NCI-H748 treated with DMSO at 0.1 percent for 48 hours (cell line): ENCODE measurements around the gene KCND3.

ENCODE experiments used
- DNase-seq: peaks from one replicate; lab custom pipeline; 2025; lab: John Stamatoyannopoulos, UW

The KCND3 gene

GRCh38 chr1:111739925-111740765 lies 249.3 kb downstream of the KCND3 start:
- DNase-seq, result peak; percentile 75

- DNase-seq, result peak; percentile 84
These were observed 250.1 kb downstream of the KCND3 start, which contains the start of gene INKA2 for GRCh38 chr1:111739194-111739924. TSS of gene INKA2 (minus strand) at chr1:111739395. CDS start at chr1:111739242, 153 bp downstream.

- DNase-seq, result peak; percentile 82
These were observed 250.9 kb downstream of the KCND3 start for GRCh38 chr1:111738436-111739193.

GRCh38 chr1:111738133-111738435 lies 251.4 kb downstream of the KCND3 start:
- DNase-seq, result no peak

GRCh38 chr1:111737216-111738132 lies 252.0 kb downstream of the KCND3 start:
- no peak for DNase-seq

- DNase-seq, result no peak
These were observed 252.8 kb downstream of the KCND3 start for GRCh38 chr1:111736548-111737215.

- DNase-seq, result no peak
These were observed 253.5 kb downstream of the KCND3 start for GRCh38 chr1:111735858-111736544.

GRCh38 chr1:111735321-111735720 lies 254.1 kb downstream of the KCND3 start:
- DNase-seq, result no peak

- no peak for DNase-seq
These were observed 254.6 kb downstream of the KCND3 start for GRCh38 chr1:111734856-111735255.

GRCh38 chr1:111734426-111734825 lies 255.0 kb downstream of the KCND3 start:
- DNase-seq, result no peak

GRCh38 chr1:111733992-111734341 lies 255.5 kb downstream of the KCND3 start:
- DNase-seq, result no peak

- DNase-seq, result no peak
These were observed 256.1 kb downstream of the KCND3 start for GRCh38 chr1:111733183-111733991.

- no peak for DNase-seq
These were observed 256.8 kb downstream of the KCND3 start for GRCh38 chr1:111732718-111733117.

- DNase-seq, result no peak
These were observed 257.5 kb downstream of the KCND3 start for GRCh38 chr1:111731956-111732355.

- DNase-seq, result no peak
These were observed 258.8 kb downstream of the KCND3 start for GRCh38 chr1:111730706-111731105.

- no peak for DNase-seq
These were observed 259.4 kb downstream of the KCND3 start for GRCh38 chr1:111729946-111730681.

GRCh38 chr1:111729271-111729921 lies 260.1 kb downstream of the KCND3 start:
- DNase-seq, result no peak

GRCh38 chr1:111727056-111727455 lies 262.4 kb downstream of the KCND3 start:
- no peak for DNase-seq
